Vagina (tissue), 2 donors: ENCODE measurements around the gene TAF3.

ENCODE experiments used
- POLR2A ChIP-seq, 2 donors: fragments of 450-650 bp; IDR thresholded peaks; one replicate each; pipeline ENCODE4 v1.6.1; 2017; ENCODE audit warnings: antibody characterized with exemption in 2 of 2, mild to moderate bottlenecking in 2 of 2, moderate library complexity in 2 of 2
- POLR2AphosphoS5 ChIP-seq, 2 donors: sonication (generic); formaldehyde crosslinking; IDR thresholded peaks; one replicate each; pipeline ENCODE4 v1.9.0; 2017; ENCODE audit warnings: antibody characterized with exemption in 2 of 2, mild to moderate bottlenecking in 2 of 2, low read depth in 1 of 2; ENCODE audit not compliant: insufficient read depth in 1 of 2
- TF ChIP-seq, protein P1 (sequence below), 3 experiments: fragments of 450-650 bp in 2 of 3; fragments of 200-600 bp in 1 of 3; sonication (generic) in 1 of 3; IDR thresholded peaks; one replicate each; pipeline ENCODE4 v1.5.1; 2017 to 2019; ENCODE audit warnings: antibody characterized with exemption in 3 of 3, mild to moderate bottlenecking in 2 of 3, moderate library complexity in 2 of 3

DNA sequence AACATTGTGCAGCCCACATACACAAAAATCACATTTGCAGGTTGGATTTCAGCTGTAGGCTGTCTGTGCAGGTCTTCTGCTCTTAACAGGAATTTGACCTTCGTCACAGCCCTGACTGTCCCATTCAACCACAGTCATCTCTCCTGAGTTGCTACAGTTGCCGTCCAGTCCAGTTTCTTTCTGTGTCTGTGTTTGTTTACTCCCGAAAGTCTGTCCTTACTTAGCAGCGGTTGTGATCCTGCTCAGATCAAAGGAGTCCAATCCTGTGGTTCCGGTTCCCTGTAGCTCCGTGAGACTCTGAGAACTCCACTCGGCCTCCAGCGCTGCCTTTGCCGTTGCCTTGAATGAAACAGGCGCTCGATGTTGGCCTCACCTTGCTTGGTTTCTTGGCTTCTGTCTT lies 124.6 kb downstream of the TAF3 start:
- TF ChIP-seq, protein P1, sequence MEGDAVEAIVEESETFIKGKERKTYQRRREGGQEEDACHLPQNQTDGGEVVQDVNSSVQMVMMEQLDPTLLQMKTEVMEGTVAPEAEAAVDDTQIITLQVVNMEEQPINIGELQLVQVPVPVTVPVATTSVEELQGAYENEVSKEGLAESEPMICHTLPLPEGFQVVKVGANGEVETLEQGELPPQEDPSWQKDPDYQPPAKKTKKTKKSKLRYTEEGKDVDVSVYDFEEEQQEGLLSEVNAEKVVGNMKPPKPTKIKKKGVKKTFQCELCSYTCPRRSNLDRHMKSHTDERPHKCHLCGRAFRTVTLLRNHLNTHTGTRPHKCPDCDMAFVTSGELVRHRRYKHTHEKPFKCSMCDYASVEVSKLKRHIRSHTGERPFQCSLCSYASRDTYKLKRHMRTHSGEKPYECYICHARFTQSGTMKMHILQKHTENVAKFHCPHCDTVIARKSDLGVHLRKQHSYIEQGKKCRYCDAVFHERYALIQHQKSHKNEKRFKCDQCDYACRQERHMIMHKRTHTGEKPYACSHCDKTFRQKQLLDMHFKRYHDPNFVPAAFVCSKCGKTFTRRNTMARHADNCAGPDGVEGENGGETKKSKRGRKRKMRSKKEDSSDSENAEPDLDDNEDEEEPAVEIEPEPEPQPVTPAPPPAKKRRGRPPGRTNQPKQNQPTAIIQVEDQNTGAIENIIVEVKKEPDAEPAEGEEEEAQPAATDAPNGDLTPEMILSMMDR (IDR thresholded peaks at IDR 0.05) = no peak
- no peak for TF ChIP-seq POLR2A (IDR thresholded peaks at IDR 0.05)
- TF ChIP-seq POLR2AphosphoS5 (IDR thresholded peaks at IDR 0.05; ENCODE audit: insufficient read depth in 1 of 2, low read depth in 1 of 2) = no peak
